AG04450 (cell line): ENCODE data around the gene FLOT2. TPM values are rescaled to one million over a fixed set of nuclear protein-coding genes. Genes with fewer than 3 reads are reported as not detected.
A peak's percentile ranks its signal among the peaks of the same experiment; 100 is the strongest.
"Not testable (repeated sequence)": the region's sequence is repeated elsewhere in the genome, so short reads cannot be mapped to it uniquely, and the experiment has no call there.

Experiments used
- CTCF ChIA-PET: fragments of 300-600, 350-600 bp; formaldehyde crosslinking; extraction: SDS; loops from one replicate; lab custom pipeline; 2022; ENCODE audit warnings: antibody characterized with exemption, inconsistent platforms; lab: Charles Lee
- POLR2A ChIA-PET: fragments of 350-600 bp; formaldehyde crosslinking; extraction: SDS; loops from one replicate; lab custom pipeline; 2021; ENCODE audit warnings: antibody characterized with exemption, inconsistent platforms; lab: Yijun Ruan, JAX
- DNase-seq: peaks from one replicate; pipeline ENCODE4 v3.0.0-alpha.2; 2011; ENCODE audit warnings: low read depth, low spot score
- H3K27ac ChIP-seq: one replicate; pipeline ENCODE4 v1.5.1; 2012; ENCODE audit warnings: low read depth, low read length, control low read depth
- H3K27me3 ChIP-seq: one replicate; pipeline ENCODE4 v1.6.0; 2012; ENCODE audit warnings: low read length; ENCODE audit not compliant: control insufficient read depth, insufficient read depth
- H3K4me3 ChIP-seq: 2 replicates; pipeline ENCODE4 v1.5.1; 2011; ENCODE audit warnings: mild to moderate bottlenecking, low read depth, low read length, control low read depth
- H3K9me3 ChIP-seq: 2 replicates; pipeline ENCODE4 v1.5.1; 2012; ENCODE audit warnings: low read length; ENCODE audit not compliant: control insufficient read depth, insufficient read depth
- CTCF ChIP-seq: IDR thresholded peaks from 2 replicates; pipeline ENCODE4 v1.5.1; 2011; ENCODE audit warnings: low read depth, low read length, control low read depth, inconsistent platforms
- polyA plus RNA-seq: library from polyadenylated mRNA; depleted of rRNA; stranded (reverse); fragments of >200 nt; gene quantifications from 2 replicates; pipeline ENCODE4 v1.2.3, GENCODE V29; 2011

FLOT2 gene
- polyA plus RNA-seq, 1 experiment, result 80.5 TPM

- no peak for TF ChIP-seq CTCF
- no peak overlapping the region for H3K4me3 ChIP-seq
- H3K27ac ChIP-seq, result no peak overlapping the region
- no peaks in the 10 kb centered on the region; the same call in 1 of the 2 replicates for H3K9me3 ChIP-seq
- POLR2A ChIA-PET, result no interaction called here
- DNase-seq, result no peak
- no peaks in the 10 kb centered on the region for H3K27me3 ChIP-seq
- CTCF ChIA-PET, result no interaction called here
Observed at GRCh38 chr17:28846231-28846630, 51.3 kb downstream of the FLOT2 start.

- TF ChIP-seq CTCF, result no peak
- no peak for DNase-seq
- CTCF ChIA-PET, result interaction anchor here (0.7 kb wide), 1 partner anchor 80 kb away, joined by 4 read pairs; no protein-coding TSS in a partner anchor
- Histone ChIP-seq H3K27ac (no peak overlapping the region), H3K27me3 (no peaks in the 10 kb centered on the region), H3K9me3 (no peaks in the 10 kb centered on the region; the same call in 1 of the 2 replicates), H3K4me3 (no peak overlapping the region)
- POLR2A ChIA-PET, result no interaction called here
Observed at GRCh38 chr17:28843816-28844148, 53.8 kb downstream of the FLOT2 start.

- POLR2A ChIA-PET, result interaction anchor here (0.7 to 1.1 kb wide), 5 partner anchors 18 to 131 kb away, joined by 3 to 6 read pairs (median 4); partner anchors contain the start of gene PROCA1
- Histone ChIP-seq H3K27ac (peak within 1 kb of the TSS; percentile 57), H3K27me3 (no peaks in the 10 kb centered on the region), H3K9me3 (no peaks in the 10 kb centered on the region; the same call in 1 of the 2 replicates), H3K4me3 (peak within 1 kb of the TSS; percentile 97)
- CTCF ChIA-PET, result interaction anchor here (0.6 to 2.1 kb wide), 8 partner anchors 11 to 275 kb away, joined by 3 to 22 read pairs (median 4); no protein-coding TSS in a partner anchor
- no peak for TF ChIP-seq CTCF
- peak; percentile 51 for DNase-seq
Observed at GRCh38 chr17:28842282-28843012, 55.1 kb downstream of the FLOT2 start, which contains the start of gene FAM222B. Gene FAM222B (minus strand): TSS chr17:28842790. CDS start chr17:28766667, 76,123 bp downstream.

- Histone ChIP-seq H3K4me3 (peak overlapping the region; percentile 97), H3K9me3 (no peaks in the 10 kb centered on the region; the same call in 1 of the 2 replicates), H3K27me3 (no peaks in the 10 kb centered on the region), H3K27ac (peak overlapping the region; percentile 57)
- ChIA-PET CTCF (interaction anchor here (0.6 to 2.1 kb wide), 8 partner anchors 10 to 275 kb away, joined by 3 to 22 read pairs (median 4); no protein-coding TSS in a partner anchor), POLR2A (interaction anchor here (0.7 to 1.1 kb wide), 4 partner anchors 18 to 131 kb away, joined by 3 to 6 read pairs (median 4); partner anchors contain the start of gene PROCA1)
- no peak for DNase-seq
- no peak for TF ChIP-seq CTCF
Observed at GRCh38 chr17:28841901-28842281, 55.6 kb downstream of the FLOT2 start.

GRCh38 chr17:28839221-28839620 lies 58.3 kb downstream of the FLOT2 start:
- POLR2A ChIA-PET, result no interaction called here
- no peak for DNase-seq
- no peak overlapping the region for H3K27ac ChIP-seq
- H3K27me3 ChIP-seq, result no peaks in the 10 kb centered on the region
- TF ChIP-seq CTCF, result no peak
- CTCF ChIA-PET, result interaction anchor here (1.8 kb wide), 1 partner anchor 76 kb away, joined by 7 read pairs; no protein-coding TSS in a partner anchor
- H3K9me3 ChIP-seq, result no peaks in the 10 kb centered on the region; the same call in 1 of the 2 replicates
- no peak overlapping the region for H3K4me3 ChIP-seq

GRCh38 chr17:28836541-28836940 lies 61.0 kb downstream of the FLOT2 start:
- DNase-seq, H3K4me3 ChIP-seq, H3K27me3 ChIP-seq, POLR2A ChIA-PET, H3K27ac ChIP-seq, CTCF ChIA-PET, H3K9me3 ChIP-seq: not testable (repeated sequence)
